DMS53 (cell line): ENCODE results near the gene RASL11B.

Experiments used
- DNase-seq: peaks from one replicate; lab custom pipeline; 2025; lab: John Stamatoyannopoulos, UW

RASL11B gene

DNA sequence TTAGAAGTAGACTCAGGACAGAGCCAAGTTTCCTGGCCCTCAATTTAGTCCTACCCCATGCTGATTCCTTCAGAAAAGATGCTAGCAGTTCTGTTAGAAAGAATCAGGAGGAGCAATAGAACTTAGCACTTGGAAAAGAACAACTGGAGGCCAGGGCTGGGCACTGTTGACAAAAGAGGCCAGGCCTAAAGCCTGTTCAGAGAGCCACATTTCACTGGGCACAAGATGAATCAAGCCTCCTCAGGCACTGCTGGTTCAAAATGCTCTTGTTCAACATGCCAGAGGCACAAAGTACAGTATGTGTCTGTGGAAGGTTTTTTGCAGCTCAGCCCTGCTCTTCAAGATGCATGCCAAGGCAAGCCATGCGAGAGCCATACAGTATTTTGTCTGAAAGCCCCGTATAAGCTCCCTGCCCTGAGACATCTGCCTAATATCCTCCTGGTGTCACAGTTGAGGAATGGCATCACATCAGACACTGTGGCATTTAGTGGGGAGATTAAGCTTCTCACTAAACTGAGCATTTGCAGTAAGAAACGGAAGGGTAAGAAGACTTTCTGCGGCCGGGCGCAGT lies 53.7 kb downstream of the RASL11B start:
- no peak for DNase-seq
